ENCODE results near the gene CCNT1.
"Not testable (repeated sequence)": the region's sequence is repeated elsewhere in the genome, so short reads cannot be mapped to it uniquely, and the experiment has no call there.

CCNT1 gene

DNA sequence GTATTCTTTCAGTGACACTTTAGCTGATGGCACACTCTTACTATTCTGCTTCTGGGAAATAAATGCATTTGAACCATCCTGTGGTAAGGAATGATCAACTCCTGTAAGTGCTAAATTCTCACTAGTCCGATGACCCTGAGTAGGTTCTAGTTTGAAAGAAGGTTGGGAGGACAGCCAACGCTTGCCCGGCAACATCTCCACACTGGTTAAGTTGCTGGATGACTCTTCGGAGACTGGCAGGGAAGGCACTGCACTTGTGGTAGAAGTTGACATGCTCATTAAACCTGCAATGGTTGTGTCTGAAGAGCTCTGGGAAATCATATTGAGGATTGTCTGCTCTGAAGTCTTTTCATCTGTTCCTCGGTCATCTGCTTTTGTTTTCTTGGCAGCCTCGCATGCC is 22.5 kb downstream of the CCNT1 start:
- no peak for DNase-seq
- in situ Hi-C loops (cut with MboI; ENCODE audit: low pct_unique_long_range_greater_than_20kb, low sequenced_read_pairs), result no loop called here

DNA sequence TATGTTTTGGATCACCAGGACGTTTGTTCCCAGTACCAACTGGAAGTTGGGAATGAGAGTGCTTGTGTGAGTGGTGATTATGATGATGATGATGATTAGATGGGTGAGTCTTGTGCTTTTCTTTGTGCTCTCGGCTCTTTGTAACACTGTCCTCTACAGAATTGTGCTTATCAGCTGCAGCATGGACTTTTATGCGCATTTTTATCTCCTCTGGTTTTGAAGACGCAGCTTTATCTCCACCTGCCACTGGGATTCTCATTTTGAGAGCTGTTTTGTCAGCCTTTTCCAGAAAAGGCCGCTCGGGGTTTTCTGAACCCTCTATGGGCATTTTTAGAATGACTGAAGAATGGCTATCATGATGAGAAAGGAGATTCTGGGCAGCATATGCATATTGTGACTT is 22.9 kb downstream of the CCNT1 start:
- in situ Hi-C loops (cut with MboI; ENCODE audit: low pct_unique_long_range_greater_than_20kb, low sequenced_read_pairs), result no loop called here
- DNase-seq, result no peak

DNA sequence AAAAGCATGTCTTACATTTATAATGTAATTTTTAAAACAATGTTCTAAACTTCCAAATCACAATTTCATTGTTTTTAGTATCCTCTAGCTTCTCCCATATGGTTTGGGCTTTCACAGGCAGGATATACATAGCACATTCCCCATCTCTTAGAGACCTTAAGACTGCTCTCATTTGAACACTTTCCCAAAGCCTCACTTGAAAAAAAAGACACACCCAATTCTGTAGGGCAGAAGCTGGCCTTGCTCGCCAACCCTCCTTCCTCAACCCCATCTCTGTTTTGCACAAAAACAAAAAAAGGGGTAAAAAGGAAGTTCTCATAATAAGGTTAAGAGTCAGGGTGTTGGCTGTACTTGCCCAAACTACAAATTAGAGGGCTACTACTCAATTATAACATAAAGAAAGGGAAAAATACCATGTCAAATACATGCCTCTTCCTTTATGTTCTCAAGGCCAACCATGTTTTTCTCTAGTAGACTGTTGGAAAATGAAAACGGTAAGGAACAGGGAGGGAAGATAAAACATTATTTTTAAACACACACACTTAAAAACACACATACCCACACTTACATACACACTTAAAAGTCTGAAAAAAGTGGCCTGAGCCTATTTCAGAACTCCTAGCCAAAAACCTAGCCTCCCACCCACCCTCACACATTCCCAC is 24.6 kb downstream of the CCNT1 start:
- in situ Hi-C loops (cut with MboI; ENCODE audit: low pct_unique_long_range_greater_than_20kb, low sequenced_read_pairs), result no loop called here
- DNase-seq, result no peak

DNA sequence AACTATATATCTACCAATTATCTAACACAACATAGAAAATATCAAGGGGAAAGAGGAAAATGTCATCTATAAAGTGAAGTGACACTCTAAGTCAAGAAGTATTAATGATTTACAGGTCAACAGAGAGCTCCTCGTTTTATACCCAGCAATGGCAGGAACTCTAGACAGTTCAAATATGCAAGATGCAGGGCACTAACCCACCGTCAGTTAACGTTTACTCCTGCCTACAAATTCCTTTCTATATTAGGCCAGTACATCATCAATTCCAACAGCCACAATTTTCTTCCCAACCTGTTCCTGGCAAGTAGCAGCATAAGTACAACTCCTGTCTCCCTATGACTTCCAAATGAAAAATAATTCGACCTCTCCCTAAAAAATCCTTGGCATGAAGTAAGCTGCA is 25.5 kb downstream of the CCNT1 start:
- no peak for DNase-seq
- in situ Hi-C loops (cut with MboI; ENCODE audit: low pct_unique_long_range_greater_than_20kb, low sequenced_read_pairs), result no loop called here

- no peak for DNase-seq
- in situ Hi-C loops (cut with MboI; ENCODE audit: low pct_unique_long_range_greater_than_20kb, low sequenced_read_pairs), result no loop called here
Observed at GRCh38 chr12:48690436-48690835, 26.1 kb downstream of the CCNT1 start.

GRCh38 chr12:48688836-48689235 is 27.7 kb downstream of the CCNT1 start:
- no peak for DNase-seq
- in situ Hi-C loops (cut with MboI; ENCODE audit: low pct_unique_long_range_greater_than_20kb, low sequenced_read_pairs), result no loop called here

DNA sequence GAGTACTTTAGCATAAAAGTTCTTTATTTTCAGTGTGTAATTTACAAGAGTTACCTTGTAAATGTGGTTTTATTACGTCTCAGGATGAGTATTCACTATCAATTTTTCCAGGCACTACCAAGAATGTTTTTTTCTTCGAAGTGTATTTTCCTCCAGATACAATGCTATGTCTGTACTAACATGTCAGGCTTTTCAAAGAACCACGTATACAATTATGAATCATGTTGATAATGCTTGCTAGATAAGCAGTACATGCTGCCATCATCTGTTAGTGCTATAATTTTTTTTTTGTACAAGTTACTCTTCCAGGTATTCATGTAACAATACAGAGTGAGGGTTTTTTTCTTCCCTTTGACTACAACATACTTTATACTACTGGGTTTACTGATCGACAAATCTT is 28.9 kb downstream of the CCNT1 start:
- in situ Hi-C loops (cut with MboI; ENCODE audit: low pct_unique_long_range_greater_than_20kb, low sequenced_read_pairs), result no loop called here
- DNase-seq, result no peak

GRCh38 chr12:48686615-48687334 is 29.7 kb downstream of the CCNT1 start:
- DNase-seq, result no peak
- in situ Hi-C loops (cut with MboI; ENCODE audit: low pct_unique_long_range_greater_than_20kb, low sequenced_read_pairs), result no loop called here

DNA sequence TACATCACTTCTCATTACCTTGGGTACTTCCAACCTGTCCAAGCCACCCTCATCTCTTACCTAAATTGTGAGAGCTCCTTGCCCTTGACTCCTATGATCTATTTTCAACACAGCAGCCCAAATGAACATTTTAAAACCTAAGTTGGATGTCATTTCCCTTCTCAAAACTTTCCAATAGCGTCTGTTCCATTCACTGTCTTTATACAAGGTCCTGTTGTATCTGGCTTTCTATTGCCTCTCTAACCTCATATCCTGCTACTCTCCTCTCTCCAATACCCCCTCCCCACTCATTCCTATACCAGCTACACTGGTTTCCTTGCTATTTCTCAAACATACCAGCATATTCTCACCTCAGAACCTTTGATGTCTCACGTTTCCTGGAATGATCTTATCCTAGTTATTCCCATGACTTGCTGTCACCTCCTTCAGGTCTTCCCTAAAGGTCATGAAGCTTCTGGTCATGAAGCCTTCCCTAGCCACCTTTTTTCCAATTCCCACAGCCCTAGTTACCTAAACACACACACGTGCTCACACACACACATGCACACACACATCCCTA is 30.4 kb downstream of the CCNT1 start:
- no peak for DNase-seq
- in situ Hi-C loops (cut with MboI; ENCODE audit: low pct_unique_long_range_greater_than_20kb, low sequenced_read_pairs), result no loop called here

GRCh38 chr12:48683534-48683933 is 33.0 kb downstream of the CCNT1 start:
- no peak for DNase-seq
- in situ Hi-C loops (cut with MboI; ENCODE audit: low pct_unique_long_range_greater_than_20kb, low sequenced_read_pairs), result no loop called here

DNA sequence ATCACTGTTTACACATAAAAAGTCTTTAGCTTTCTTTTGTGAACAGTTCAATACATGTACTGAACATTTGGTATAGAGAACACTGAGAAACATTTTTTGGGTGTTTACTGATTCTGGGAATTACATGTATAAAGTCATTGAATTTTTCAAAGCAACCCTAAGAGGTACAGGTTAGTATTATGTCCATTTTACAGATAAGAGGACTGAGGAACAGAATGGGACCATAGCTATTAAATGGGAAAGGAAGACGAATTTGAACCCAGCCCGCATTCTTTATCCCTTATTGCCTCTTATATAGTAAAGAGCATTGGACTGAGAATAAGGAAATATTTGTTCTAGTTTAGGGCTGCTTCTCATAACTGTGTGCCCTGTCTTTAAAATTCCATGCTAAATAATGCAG is 33.6 kb downstream of the CCNT1 start:
- in situ Hi-C loops (cut with MboI; ENCODE audit: low pct_unique_long_range_greater_than_20kb, low sequenced_read_pairs), result no loop called here
- no peak for DNase-seq

GRCh38 chr12:48682533-48682905 is 34.0 kb downstream of the CCNT1 start:
- in situ Hi-C loops (cut with MboI; ENCODE audit: low pct_unique_long_range_greater_than_20kb, low sequenced_read_pairs); DNase-seq: not testable (repeated sequence)

DNA sequence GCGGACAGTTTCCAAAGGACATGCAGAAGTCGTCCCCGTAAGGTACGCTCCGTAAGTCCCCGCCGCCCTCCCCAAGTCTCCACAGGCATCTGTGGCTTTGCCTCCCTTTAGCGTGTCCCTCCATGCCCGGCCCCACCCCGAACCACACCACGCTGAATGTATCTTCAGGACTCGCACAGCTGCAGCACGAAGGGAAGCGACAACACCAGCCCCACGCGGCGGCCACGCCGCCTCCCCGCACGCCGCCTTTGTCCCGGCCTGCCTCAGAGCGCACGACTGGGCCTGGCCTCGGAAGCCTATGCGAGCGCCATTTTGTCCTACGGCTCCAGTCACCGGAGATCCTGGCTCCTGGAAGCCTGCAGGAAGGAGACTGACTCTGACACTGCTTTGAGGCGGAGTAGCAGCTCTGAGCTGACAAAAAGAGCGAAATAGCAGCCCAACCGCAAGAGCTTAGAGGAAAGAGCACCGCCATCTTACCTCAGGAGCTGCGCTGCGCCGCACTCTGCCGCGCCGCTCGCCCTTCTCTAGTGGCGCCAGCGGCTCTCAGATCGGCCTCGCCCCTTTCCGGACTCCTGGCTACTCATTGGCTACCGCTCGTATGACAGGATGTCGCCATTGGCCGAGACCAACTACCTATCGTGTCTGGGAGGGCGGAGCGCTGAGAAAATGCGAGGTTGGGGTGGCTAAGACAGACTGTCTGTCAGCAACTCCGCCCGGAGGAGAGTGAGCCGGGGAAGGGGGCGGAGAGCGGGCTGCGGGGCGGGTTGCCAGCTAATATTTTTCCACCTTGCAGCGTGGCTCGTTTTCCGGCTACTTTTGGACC is 34.6 kb downstream of the CCNT1 start, which contains the start of gene KANSL2:
KANSL2 (minus strand) TSS at position 529 of the 823 bp plus-strand sequence. CDS start 606 bp downstream, outside the sequence.
- in situ Hi-C loops (cut with MboI; ENCODE audit: low pct_unique_long_range_greater_than_20kb, low sequenced_read_pairs), result no loop called here
- DNase-seq, result peak; percentile 98

GRCh38 chr12:48681399-48681709 is 35.2 kb downstream of the CCNT1 start:
- in situ Hi-C loops (cut with MboI; ENCODE audit: low pct_unique_long_range_greater_than_20kb, low sequenced_read_pairs), result no loop called here
- DNase-seq, result no peak

- DNase-seq, result no peak
- in situ Hi-C loops (cut with MboI; ENCODE audit: low pct_unique_long_range_greater_than_20kb, low sequenced_read_pairs), result no loop called here
Observed at GRCh38 chr12:48680861-48681260, 35.6 kb downstream of the CCNT1 start.

DNA sequence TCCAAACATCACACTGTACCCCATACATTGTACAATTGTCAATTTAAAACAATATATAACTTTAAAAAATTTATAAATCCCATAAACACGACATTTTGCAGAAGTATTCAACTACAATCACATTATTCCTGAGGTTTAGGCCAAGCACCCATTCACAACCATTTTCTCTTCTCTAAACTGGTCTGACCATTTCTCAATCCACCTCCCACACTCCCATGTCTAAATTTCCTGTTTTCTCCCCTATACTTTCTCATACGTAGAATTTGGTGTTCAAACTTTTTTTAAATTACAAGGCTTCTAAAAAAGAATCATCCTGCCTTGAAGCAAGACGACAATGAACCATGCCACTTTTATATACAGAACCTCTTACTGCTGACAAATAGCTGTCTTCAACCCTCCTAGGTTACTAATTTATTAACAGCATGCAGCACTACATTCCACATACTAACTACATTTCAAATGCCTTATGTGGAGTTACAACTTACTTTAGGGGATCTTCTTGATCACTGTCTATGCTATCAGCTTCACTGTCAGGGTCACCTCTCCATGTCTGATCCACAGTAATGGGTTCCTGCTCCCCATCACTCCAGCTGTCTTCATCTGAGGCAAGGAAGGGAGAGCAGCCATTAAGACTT is 37.8 kb downstream of the CCNT1 start:
- in situ Hi-C loops (cut with MboI; ENCODE audit: low pct_unique_long_range_greater_than_20kb, low sequenced_read_pairs), result no loop called here
- no peak for DNase-seq

DNA sequence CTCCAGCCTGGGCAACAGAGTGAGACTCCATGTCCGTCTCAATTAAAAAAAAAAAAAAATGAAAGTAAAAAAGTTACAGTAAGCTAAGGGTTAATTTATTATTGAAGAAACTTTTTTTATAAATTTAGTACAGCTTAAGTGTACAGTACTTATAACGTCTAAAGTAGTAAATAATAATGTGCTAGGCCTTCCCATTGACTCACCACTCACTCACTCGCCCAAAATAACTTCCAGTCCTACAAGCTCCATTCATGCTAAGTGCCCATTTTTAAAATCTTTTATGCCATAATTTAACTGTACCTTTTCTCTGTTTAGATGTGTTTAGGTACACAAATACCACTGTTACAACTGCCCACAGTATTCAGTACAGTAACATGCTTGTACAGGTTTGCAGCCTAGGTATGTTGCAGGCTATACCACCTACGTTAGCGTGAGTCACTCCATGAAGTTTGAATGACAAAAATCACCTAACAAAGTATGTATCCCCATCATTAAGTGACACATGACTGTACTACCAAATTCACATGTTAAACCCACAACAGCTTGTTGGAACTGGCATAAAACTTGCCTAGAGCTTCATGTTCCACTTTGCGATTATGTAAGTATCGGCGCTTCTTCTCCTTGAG is 45.2 kb downstream of the CCNT1 start:
- in situ Hi-C loops (cut with MboI; ENCODE audit: low pct_unique_long_range_greater_than_20kb, low sequenced_read_pairs), result no loop called here
- DNase-seq, result no peak

DNA sequence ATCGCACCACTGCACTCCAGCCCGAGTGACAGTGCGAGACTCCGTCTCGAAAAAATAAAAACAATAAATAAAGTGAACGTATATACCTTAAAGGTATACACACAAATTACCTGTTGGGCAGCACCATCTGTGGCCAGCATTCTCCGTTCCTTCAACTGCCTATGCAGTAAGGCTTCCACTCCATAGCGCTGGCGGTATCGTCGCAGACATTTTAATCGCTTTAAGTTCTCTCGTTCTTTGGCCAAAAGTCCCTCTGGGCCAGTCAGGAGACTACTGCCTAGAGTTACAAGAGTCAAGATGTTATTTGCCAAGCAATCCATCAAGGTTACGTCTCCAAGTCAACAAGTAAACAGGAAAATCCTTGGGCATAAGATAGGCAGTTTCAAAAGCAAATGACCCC is 47.5 kb downstream of the CCNT1 start:
- in situ Hi-C loops (cut with MboI; ENCODE audit: low pct_unique_long_range_greater_than_20kb, low sequenced_read_pairs), result no loop called here
- no peak for DNase-seq

DNA sequence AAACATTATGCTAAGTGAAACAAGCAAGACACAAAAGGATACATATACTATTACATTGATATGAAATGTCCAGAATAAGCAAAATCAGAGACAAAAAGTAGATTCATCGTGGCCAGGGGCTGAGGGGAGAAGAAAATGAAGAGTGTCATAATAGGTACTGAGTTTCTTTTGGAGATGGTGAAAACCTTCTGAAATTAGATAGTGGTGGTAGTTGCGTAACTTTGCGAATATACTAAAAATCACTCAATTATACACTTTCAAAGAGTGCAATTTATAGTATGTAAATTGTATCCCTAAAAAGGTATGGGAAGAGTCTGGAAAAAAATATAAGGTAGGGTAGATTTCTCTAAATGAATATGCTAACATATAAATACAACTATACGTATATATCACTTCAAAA is 56.6 kb downstream of the CCNT1 start:
- no peak for DNase-seq
- in situ Hi-C loops (cut with MboI; ENCODE audit: low pct_unique_long_range_greater_than_20kb, low sequenced_read_pairs), result no loop called here
